HEK293 (cell line): ENCODE measurements around the gene CLCF1.
A peak's percentile ranks its signal among the peaks of the same experiment; 100 is the strongest.

Experiments used
- CTCF ChIP-seq: fragments of 450-650 bp; formaldehyde crosslinking; IDR thresholded peaks from 2 replicates; pipeline ENCODE4 v1.5.1; 2016; ENCODE audit warnings: missing biosample characterization, missing genetic modification characterization
- GLI2 ChIP-seq: fragments of 450-650 bp; formaldehyde crosslinking; IDR thresholded peaks from 2 replicates; pipeline ENCODE4; 2017; ENCODE audit warnings: missing biosample characterization, missing genetic modification characterization, low read depth, borderline replicate concordance
- HOXA7 ChIP-seq: sonication (generic); formaldehyde crosslinking; IDR thresholded peaks from 2 replicates; pipeline ENCODE4 v1.8.1; 2022; ENCODE audit warnings: missing genetic modification reagents, borderline replicate concordance
- KLF10 ChIP-seq: fragments of 450-650 bp; IDR thresholded peaks from 2 replicates; pipeline ENCODE4 v1.5.1; 2018; ENCODE audit warnings: missing biosample characterization, mild to moderate bottlenecking, missing genetic modification characterization
- KLF16 ChIP-seq: fragments of 450-650 bp; formaldehyde crosslinking; IDR thresholded peaks from 2 replicates; pipeline ENCODE4 v1.5.1; 2017; ENCODE audit warnings: missing biosample characterization, missing genetic modification characterization
- PBX3 ChIP-seq: sonication (generic); formaldehyde crosslinking; IDR thresholded peaks from 2 replicates; pipeline ENCODE4 v1.8.1; 2022; ENCODE audit warnings: mild to moderate bottlenecking, moderate library complexity, missing genetic modification reagents
- PRDM1 ChIP-seq: fragments of 450-650 bp; formaldehyde crosslinking; IDR thresholded peaks from 2 replicates; pipeline ENCODE4; 2016; ENCODE audit warnings: missing biosample characterization, missing genetic modification characterization
- RBAK ChIP-seq: fragments of 450-650 bp; formaldehyde crosslinking; IDR thresholded peaks from 2 replicates; pipeline ENCODE4 v1.5.1; 2016; ENCODE audit warnings: missing biosample characterization, missing genetic modification characterization
- SALL2 ChIP-seq: fragments of 450-650 bp; formaldehyde crosslinking; IDR thresholded peaks from 2 replicates; pipeline ENCODE4 v1.5.0; 2017; ENCODE audit warnings: missing biosample characterization, mild to moderate bottlenecking, missing genetic modification characterization, borderline replicate concordance
- SCRT1 ChIP-seq: fragments of 450-650 bp; formaldehyde crosslinking; IDR thresholded peaks from 2 replicates; pipeline ENCODE4 v1.5.1; 2016; ENCODE audit warnings: missing biosample characterization, missing genetic modification characterization, borderline replicate concordance
- WT1 ChIP-seq: fragments of 450-650 bp; formaldehyde crosslinking; IDR thresholded peaks from 2 replicates; pipeline ENCODE4 v1.5.1; 2016; ENCODE audit warnings: missing biosample characterization, missing genetic modification characterization
- ZBTB20 ChIP-seq: fragments of 450-650 bp; formaldehyde crosslinking; IDR thresholded peaks from 2 replicates; pipeline ENCODE4 v1.5.1; 2016; ENCODE audit warnings: missing biosample characterization, missing genetic modification characterization
- ZBTB21 ChIP-seq: fragments of 450-650 bp; formaldehyde crosslinking; IDR thresholded peaks from 2 replicates; pipeline ENCODE4 v1.5.1; 2017; ENCODE audit warnings: missing biosample characterization, missing genetic modification characterization
- ZFP3 ChIP-seq: fragments of 450-650 bp; formaldehyde crosslinking; IDR thresholded peaks from 2 replicates; pipeline ENCODE4 v1.5.1; 2016; ENCODE audit warnings: low read depth, missing biosample characterization, missing genetic modification characterization
- ZFP37 ChIP-seq: fragments of 450-650 bp; formaldehyde crosslinking; IDR thresholded peaks from 2 replicates; pipeline ENCODE4 v1.5.1; 2016; ENCODE audit warnings: missing biosample characterization, missing genetic modification characterization
- ZIC2 ChIP-seq: fragments of 450-650 bp; formaldehyde crosslinking; IDR thresholded peaks from 2 replicates; pipeline ENCODE4 v1.5.1; 2016; ENCODE audit warnings: missing biosample characterization, missing genetic modification characterization
- ZNF114 ChIP-seq: fragments of 450-650 bp; formaldehyde crosslinking; IDR thresholded peaks from 2 replicates; pipeline ENCODE4 v1.5.0; 2017; ENCODE audit warnings: missing biosample characterization, missing genetic modification characterization
- ZNF140 ChIP-seq: fragments of 450-650 bp; formaldehyde crosslinking; IDR thresholded peaks from 2 replicates; pipeline ENCODE4 v1.5.1; 2016; ENCODE audit warnings: missing biosample characterization, missing genetic modification characterization
- ZNF157 ChIP-seq: fragments of 450-650 bp; formaldehyde crosslinking; IDR thresholded peaks from 2 replicates; pipeline ENCODE4 v1.5.1; 2016; ENCODE audit warnings: missing biosample characterization, missing genetic modification characterization
- ZNF23 ChIP-seq: fragments of 450-650 bp; formaldehyde crosslinking; IDR thresholded peaks from 2 replicates; pipeline ENCODE4 v1.5.1; 2016; ENCODE audit warnings: missing biosample characterization, missing genetic modification characterization, borderline replicate concordance
- ZNF24 ChIP-seq: fragments of 450-650 bp; formaldehyde crosslinking; IDR thresholded peaks from 2 replicates; pipeline ENCODE4 v1.5.1; 2016; ENCODE audit warnings: missing biosample characterization, missing genetic modification characterization
- ZNF26 ChIP-seq: fragments of 450-650 bp; formaldehyde crosslinking; IDR thresholded peaks from 2 replicates; pipeline ENCODE4 v1.5.1; 2016; ENCODE audit warnings: missing biosample characterization, missing genetic modification characterization
- ZNF350 ChIP-seq: fragments of 450-650 bp; formaldehyde crosslinking; IDR thresholded peaks from 2 replicates; pipeline ENCODE4 v1.5.0; 2017; ENCODE audit warnings: missing biosample characterization, mild to moderate bottlenecking, missing genetic modification characterization
- ZNF366 ChIP-seq: fragments of 450-650 bp; formaldehyde crosslinking; conservative IDR thresholded peaks from 2 replicates; pipeline ENCODE4 v1.5.1; 2016; ENCODE audit warnings: missing biosample characterization, missing genetic modification characterization
- ZNF394 ChIP-seq: fragments of 450-650 bp; formaldehyde crosslinking; IDR thresholded peaks from 2 replicates; pipeline ENCODE4 v1.5.1; 2016; ENCODE audit warnings: missing biosample characterization, missing genetic modification characterization, mild to moderate bottlenecking, moderate library complexity, borderline replicate concordance
- ZNF423 ChIP-seq: fragments of 450-650 bp; formaldehyde crosslinking; IDR thresholded peaks from 2 replicates; pipeline ENCODE4 v1.5.1; 2016; ENCODE audit warnings: missing biosample characterization, missing genetic modification characterization
- ZNF426 ChIP-seq: fragments of 450-650 bp; formaldehyde crosslinking; IDR thresholded peaks from 2 replicates; pipeline ENCODE4 v1.5.1; 2017; ENCODE audit warnings: missing biosample characterization, missing genetic modification characterization, mild to moderate bottlenecking, inconsistent platforms, moderate library complexity
- ZNF449 ChIP-seq: fragments of 450-650 bp; formaldehyde crosslinking; IDR thresholded peaks from 2 replicates; pipeline ENCODE4 v1.5.1; 2017; ENCODE audit warnings: missing biosample characterization, mild to moderate bottlenecking, missing genetic modification characterization, moderate library complexity
- ZNF549 ChIP-seq: fragments of 450-650 bp; IDR thresholded peaks from 2 replicates; pipeline ENCODE4 v1.5.1; 2018; ENCODE audit warnings: missing biosample characterization, missing genetic modification characterization, mild to moderate bottlenecking, inconsistent platforms, moderate library complexity
- ZNF571 ChIP-seq: fragments of 450-650 bp; formaldehyde crosslinking; IDR thresholded peaks from 2 replicates; pipeline ENCODE4 v1.5.0; 2017; ENCODE audit warnings: missing biosample characterization, missing genetic modification characterization
- ZNF580 ChIP-seq: fragments of 450-650 bp; formaldehyde crosslinking; IDR thresholded peaks from 2 replicates; pipeline ENCODE4 v1.5.1; 2016; ENCODE audit warnings: missing biosample characterization, missing genetic modification characterization
- ZNF610 ChIP-seq: fragments of 450-650 bp; formaldehyde crosslinking; IDR thresholded peaks from 2 replicates; pipeline ENCODE4 v1.5.1; 2016; ENCODE audit warnings: missing biosample characterization, missing genetic modification characterization, borderline replicate concordance
- ZNF664 ChIP-seq: fragments of 450-650 bp; formaldehyde crosslinking; IDR thresholded peaks from 2 replicates; pipeline ENCODE4 v1.5.1; 2016; ENCODE audit warnings: missing biosample characterization, missing genetic modification characterization
- ZNF701 ChIP-seq: fragments of 450-650 bp; formaldehyde crosslinking; IDR thresholded peaks from 2 replicates; pipeline ENCODE4 v1.5.1; 2016; ENCODE audit warnings: missing biosample characterization, missing genetic modification characterization
- ZNF747 ChIP-seq: fragments of 450-650 bp; formaldehyde crosslinking; IDR thresholded peaks from 2 replicates; pipeline ENCODE4 v1.5.1; 2016; ENCODE audit warnings: missing biosample characterization, missing genetic modification characterization

Gene CLCF1

GRCh38 chr11:67317205-67317887 lies 56.1 kb downstream of the CLCF1 start (continued):
- TF ChIP-seq SCRT1 (tag by site-specific recombination) (no peak), ZNF580 (tag by site-specific recombination) (no peak), ZFP3 (tag by site-specific recombination) (no peak), ZNF23 (no peak), ZFP37 (tag by site-specific recombination) (0 out of 2 replicates have a peak, but pooled peaks have one; percentile 35), ZNF571 (tag by site-specific recombination) (no peak), GLI2 (tag by site-specific recombination) (no peak), ZNF426 (tag by site-specific recombination) (no peak), RBAK (tag by site-specific recombination) (no peak), ZNF114 (tag by site-specific recombination) (no peak), ZNF366 (tag by site-specific recombination) (no peak), KLF16 (peak; percentile 64), ZNF394 (tag by site-specific recombination) (no peak), PRDM1 (tag by site-specific recombination) (no peak), ZIC2 (tag by site-specific recombination) (no peak), ZNF24 (tag by site-specific recombination) (no peak; the same call in 1 of the 2 replicates), PBX3 (no peak), ZNF157 (no peak), ZBTB20 (tag by site-specific recombination) (peak; percentile 86), HOXA7 (CRISPR knock-in tag) (no peak), ZNF747 (tag by site-specific recombination) (no peak), ZNF449 (tag by site-specific recombination) (no peak; the same call in 1 of the 2 replicates), ZNF26 (no peak), ZNF610 (tag by site-specific recombination) (peak; percentile 54; the same call in 1 of the 2 replicates), CTCF (tag by site-specific recombination) (peak; percentile 98), SALL2 (no peak), WT1 (tag by site-specific recombination) (peak; percentile 31; the same call in 1 of the 2 replicates), ZNF664 (tag by site-specific recombination) (no peak), ZNF350 (tag by site-specific recombination) (no peak), ZNF140 (tag by site-specific recombination) (no peak), ZBTB21 (no peak), ZNF423 (no peak), ZNF701 (tag by site-specific recombination) (no peak), KLF10 (tag by site-specific recombination) (no peak), ZNF549 (tag by site-specific recombination) (no peak)
- TF ChIP-seq, all 188 proteins: peak for 43
